ENCODE measurements around the gene IMP4. TPM values are rescaled to one million over a fixed set of nuclear protein-coding genes. Genes with fewer than 3 reads are reported as not detected.

Gene IMP4
- total RNA-seq, 1 experiment from 2014 or later, result 138 TPM

DNA sequence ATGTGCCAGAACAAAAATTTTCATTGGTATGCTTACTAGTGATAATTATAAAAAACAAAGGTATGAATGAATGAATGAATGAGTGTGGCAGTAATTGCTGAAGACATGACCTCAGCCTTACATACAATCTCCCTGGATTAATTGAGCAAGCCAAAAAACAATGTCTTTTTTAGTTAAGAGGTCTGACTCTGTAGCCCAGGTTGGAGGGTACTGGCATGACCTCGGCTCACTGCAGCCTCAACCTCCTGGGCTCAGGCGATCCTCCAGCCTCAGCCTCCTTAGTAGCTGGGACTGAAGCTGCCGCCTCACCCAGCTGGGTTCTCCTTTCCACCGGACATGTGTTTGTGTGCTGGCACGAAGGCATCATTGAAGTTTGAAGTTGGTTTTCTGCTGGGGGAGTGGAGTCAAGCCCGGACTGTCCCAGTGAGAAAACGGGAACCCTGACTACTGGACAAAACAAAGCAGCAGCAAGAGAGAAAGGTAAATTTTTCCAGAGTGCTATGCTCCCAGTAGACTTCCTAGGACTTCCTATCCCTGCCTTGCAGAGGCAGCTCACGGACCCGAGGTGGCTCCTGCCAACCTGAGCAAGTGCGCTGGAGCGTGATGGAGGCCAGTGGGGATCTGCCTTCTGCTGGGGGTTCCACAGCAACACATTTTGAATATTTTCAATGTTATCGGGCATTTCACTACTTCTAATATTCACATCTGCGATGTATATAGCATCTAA, 6.4 kb upstream of the IMP4 start:
- DNase-seq (ENCODE audit: extremely low read depth, low read depth), result no peak

DNA sequence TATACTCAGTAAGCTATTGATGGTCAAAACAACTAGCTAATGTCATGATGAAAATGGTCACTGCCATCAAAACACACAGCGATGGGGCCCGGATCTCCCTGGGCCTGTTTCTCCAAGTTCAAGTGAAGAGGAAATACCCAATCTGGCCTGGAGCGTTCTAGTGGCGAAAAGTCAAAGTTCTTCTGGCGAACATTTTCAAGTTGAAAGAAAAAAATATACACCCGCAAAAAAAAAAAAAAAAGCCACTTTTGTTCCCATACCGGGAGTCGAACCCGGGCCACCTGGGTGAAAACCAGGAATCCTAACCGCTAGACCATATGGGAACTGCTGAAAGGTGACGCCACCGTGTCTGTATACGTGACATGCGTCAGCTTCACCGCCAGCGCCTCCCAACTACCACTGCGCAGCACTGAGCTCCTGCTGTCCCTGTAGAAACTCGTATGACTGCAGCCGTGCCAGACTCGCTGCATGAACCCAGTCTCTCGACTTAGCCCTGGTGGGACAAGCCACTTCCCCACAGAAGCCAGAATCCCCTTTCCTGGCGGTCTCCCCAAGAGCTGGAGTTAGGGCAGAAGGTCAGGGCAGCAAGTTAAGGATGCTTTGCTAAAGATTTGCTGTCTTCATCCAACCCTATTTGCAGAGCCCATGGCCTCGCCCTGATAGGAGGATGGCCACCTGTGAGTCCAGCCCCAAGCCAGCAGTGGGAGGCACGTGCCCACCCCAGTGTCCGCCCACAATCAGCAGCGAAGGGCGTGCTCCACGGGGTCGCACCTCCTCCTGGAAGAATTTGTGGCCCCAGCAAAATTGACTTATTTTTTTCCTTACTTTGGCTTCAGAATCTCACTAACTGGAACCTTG, 5.6 kb upstream of the IMP4 start:
- DNase-seq (ENCODE audit: extremely low read depth, low read depth), result peak; percentile 84

DNA sequence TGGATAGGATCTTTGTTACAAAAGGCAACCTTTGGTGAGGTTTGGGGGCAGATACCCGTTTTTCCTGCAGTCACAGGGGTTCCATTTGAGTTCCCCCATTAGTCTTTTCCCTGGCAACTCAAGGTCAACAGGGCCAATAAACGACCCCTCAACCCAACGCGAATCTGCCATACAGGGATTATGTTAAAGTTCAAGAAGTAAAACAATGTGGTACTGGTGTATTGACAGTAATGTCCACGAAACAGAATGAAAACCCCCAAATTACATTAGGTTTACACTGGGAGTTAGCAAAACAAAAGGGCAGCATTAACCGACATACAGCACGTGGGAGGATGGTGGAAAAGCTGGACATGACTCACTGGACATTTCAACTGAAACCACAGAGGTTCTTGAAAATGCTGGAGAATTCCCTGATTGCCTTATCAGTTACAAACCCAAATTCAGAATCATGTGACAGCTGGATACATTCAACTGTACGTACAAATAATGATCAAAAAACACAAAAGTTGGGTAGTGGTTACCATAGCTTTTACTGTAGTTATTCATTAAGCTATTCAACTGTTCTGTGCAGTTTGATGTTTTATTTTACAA, 4.9 kb upstream of the IMP4 start:
- no peak for DNase-seq (ENCODE audit: extremely low read depth, low read depth)

DNA sequence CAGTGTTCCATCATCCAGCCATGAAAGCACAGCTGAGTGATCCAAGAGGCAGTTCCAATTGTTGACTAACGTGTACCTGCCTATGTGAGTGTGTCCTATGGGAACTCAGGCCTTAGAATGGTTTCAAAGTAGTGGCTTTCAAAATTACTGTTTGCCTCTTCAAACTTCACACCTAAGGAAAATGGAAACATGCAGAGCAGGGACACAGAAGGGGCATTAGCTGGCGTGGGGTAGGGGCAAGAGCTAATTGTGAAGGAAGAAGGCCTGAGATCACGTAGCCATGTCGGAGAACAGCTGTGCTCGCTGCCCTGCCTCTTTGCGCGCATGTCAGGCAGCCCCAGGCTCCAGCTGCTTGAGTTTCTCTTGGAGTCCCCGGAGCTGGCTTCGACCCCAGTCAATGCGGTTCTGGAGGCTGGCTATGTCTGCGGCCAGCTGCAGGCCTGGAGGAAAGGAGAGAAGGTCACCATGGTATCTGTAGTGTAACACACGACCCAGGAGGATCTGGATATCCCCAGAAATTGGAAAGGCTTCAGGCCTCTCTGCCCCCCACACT, 3.8 kb upstream of the IMP4 start:
- DNase-seq (ENCODE audit: extremely low read depth, low read depth), result no peak

DNA sequence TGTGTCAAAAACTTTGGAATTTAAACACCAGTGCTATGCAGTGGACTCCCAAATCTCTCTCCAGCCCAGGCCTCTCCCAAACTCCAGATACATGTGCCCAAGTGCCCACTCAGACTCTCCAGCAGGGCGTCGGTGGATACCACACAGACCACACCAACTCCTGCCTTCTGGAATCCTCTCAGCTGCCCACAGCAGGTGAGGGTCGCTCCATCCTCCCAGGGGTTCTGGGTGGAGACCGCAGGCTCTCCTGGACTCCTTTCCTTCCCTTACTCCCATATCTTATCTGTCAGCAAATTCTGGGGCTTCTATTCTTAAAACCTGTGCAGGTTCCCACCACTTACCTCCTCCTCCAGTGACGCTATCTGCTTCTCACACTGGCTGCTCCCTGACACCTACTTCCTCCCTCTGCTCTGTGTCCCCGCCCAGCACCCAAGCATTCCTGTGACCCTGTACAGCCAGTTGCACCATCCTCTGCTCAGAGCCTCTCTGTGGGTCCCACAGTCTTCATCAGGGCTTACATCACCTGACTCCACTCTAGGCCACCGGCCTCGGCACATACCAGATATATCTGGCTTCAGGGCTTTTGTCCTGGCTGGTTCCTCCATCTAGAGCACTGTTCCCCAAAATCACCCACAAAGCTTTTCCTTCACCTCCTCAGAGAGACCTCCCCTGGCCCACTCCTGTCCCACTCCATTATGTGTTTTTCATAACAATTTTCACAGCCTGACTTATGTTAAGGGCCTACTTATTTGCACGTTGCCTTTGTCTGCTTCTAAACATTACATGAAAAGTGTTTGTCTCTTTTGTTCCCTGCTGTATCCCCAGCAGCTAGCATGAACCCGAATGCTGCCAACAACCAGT, 2.6 kb upstream of the IMP4 start:
- DNase-seq (ENCODE audit: extremely low read depth, low read depth), result no peak

DNA sequence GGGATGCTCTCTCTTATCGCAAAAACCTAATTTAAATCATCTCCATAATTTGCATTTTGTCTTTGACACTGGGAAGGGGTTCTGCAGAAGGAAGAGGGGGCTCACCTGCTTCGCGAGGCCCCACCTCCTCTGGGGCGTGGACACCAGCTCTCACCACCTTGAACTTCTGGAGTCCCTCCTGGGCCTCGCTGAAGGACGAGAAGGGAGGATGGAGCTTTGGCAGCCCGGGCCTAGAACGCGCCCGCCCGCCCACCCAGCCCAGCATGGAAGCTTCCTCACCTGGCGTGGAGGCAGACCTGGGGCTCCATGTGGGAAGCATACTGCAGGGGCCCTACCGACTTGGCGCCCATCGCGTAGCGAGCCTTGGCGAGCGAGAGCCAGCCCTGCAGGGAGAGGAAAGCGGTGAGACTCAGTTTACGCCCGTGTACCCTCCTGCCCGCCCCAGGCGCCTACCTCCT, 1.1 kb upstream of the IMP4 start:
- no peak for DNase-seq (ENCODE audit: extremely low read depth, low read depth)

DNA sequence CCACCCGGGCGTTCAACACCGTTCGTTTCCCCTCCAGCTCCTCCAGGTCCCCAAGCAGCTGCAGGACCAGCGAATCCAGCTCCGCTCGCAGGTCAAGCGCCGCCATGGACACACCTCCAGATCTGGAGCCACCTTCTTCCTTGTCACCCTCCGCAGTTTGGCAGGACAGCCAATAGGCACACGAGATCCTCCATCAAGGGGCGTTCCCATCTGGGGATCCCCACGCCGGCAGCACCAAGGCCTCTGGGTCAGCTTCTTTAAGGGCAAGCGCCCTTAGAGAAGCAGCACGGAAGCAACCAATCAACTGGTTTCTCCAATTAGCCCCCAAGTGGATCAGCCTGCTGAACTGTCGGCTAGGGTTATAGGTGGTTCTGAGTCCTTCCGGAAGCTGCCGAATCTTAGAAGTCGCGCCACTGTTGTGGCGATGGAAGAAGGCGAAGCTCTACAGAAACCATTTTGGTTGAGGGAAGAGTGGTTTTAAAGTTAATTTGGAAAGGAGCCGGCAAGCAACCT, 621 bp upstream of the IMP4 start:
- peak; percentile 96 for DNase-seq (ENCODE audit: extremely low read depth, low read depth)

DNA sequence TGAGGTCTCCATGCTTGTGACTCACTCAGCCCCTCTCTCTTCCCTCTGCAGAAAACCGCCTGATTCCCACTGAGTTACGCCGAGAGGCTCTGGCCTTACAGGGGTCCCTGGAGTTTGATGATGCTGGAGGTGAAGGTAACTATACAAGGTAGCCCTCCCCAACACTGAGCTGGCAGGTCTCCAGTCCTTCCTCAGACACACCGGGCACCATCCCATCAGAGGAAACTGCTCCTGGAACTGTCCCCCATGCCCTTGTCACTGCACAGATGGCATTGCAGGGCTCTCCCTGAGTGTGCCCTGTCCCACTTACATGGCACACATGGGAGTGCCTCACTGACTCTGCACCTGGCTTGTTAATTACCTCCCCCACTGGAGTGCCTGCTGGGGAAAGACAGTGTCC, 1.9 kb downstream of the IMP4 start:
- DNase-seq (ENCODE audit: extremely low read depth, low read depth), result no peak

DNA sequence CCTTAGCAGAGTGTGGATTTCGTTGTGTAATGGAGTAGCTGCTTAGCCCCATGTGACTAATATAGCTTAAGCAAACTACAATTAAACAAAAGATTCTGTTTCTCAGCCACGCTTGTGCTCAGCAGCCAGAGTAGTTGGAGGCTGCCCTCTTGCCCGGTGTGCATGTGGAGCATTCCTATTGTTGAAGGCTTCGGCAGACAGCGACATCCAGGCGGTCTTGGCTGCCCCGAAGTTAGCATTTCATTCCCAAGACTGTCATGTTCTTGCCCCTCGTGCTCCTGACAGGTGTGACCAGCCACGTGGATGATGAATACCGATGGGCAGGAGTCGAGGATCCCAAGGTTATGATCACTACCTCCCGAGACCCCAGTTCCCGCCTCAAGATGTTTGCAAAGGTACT, 2.4 kb downstream of the IMP4 start:
- no peak for DNase-seq (ENCODE audit: extremely low read depth, low read depth)

DNA sequence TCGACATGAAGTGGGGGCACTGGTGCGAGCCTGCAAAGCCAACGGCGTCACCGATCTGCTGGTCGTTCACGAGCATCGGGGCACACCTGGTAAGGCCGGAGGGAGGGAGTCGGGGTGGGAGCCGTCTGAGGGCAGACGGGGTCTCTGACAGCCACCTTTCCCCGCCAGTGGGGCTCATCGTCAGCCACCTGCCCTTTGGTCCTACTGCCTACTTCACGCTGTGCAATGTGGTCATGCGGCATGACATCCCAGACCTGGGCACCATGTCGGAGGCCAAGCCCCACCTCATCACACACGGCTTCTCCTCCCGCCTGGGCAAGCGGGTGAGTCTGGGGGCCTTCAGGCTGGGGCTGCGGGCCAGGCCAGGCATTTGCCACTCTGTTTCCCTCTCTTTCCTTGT, 2.9 kb downstream of the IMP4 start:
- no peak for DNase-seq (ENCODE audit: extremely low read depth, low read depth)

DNA sequence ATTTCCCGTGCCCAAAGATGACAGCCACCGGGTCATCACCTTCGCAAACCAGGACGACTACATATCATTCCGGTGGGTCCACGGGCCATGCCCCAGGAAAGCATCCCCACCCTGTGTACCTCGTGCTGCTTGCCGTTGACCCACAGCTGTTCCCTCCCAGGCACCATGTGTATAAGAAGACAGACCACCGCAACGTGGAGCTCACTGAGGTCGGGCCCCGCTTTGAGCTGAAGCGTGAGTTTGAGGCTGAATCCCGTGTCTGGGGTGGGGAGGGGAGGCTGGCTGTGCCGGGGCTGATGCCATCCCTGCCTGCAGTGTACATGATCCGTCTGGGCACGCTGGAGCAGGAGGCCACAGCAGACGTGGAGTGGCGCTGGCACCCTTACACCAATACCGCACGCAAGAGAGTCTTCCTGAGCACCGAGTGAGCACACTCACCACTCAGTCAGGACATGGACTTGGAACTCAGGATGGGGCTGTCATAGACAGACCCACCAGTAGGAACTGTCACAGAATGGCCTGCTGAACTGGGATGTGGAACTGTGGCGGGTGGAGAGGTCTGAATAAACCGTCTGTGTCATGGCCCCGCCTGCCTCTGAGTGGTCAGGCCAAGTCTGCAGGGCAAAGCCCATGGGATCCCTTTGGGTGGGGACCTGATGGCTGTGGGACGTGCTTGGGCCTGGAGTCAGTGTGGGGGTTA, 3.5 kb downstream of the IMP4 start:
- DNase-seq (ENCODE audit: extremely low read depth, low read depth), result no peak

DNA sequence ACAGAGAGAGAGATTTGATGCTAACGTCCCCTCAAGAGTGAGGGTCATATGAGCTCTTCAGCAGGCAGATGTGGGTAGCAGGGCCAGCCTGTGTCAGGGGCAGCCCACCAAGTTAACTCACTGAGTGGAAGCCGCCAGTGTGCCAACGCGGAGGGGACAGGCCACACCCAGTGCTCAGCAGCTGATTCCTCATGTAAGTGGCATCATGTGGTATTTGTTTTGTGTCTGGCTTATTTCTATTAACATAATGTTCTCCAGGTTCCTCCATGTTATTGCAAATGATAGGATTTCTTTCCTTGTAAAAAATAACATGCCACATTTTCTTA, 4.0 kb downstream of the IMP4 start:
- DNase-seq (ENCODE audit: extremely low read depth, low read depth), result no peak

DNA sequence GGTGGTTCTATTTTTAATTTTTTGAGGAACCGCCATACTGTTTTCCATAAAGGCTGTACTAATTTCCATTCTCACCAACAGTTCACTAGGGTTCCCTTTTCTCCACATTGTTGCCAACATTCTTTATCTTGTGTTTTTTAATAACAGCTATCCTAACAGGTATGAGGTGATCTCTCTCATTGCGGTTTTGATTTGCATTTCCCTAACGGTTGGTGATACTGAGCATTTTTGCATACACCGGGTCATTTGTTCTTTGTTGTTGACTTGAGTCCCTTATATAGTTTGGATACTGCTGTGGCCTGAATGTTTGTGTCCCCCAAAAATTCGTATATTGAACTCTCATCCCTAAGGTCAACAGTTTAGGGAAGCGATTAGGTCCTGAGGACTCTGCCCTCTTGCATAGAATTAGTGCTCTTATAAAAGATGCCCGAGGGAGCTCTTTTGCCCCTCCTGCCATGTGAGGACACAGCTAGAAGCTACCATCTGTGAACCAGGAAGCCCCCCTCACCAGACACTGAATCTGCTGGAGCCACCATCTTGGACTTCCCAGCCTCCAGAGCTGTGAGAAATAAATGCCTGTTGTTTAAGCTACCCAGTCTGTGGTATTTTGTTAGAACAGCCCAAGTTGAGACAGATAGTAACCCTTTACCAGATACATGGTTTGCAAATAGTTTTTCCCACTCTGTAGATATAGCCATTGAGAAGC, 4.7 kb downstream of the IMP4 start:
- DNase-seq (ENCODE audit: extremely low read depth, low read depth), result no peak

DNA sequence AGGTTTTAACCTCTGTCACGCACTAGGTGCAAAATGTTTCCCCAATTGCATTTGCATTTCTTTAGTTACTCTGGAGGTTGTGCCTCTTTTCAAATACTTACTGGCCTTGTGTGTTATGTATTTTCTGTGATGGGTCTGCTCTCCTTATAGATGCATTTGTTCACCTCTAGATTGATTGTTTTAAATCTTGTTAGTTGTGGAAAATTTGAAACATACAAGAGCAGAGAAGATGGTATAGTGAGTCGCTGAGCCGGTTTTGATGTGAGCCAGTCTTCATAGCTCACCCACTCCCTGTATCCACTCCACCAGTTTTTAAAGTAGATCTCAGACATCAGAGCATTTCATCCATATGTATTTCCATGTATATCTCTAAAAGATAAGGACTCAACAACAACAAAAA, 6.5 kb downstream of the IMP4 start:
- no peak for DNase-seq (ENCODE audit: extremely low read depth, low read depth)

DNA sequence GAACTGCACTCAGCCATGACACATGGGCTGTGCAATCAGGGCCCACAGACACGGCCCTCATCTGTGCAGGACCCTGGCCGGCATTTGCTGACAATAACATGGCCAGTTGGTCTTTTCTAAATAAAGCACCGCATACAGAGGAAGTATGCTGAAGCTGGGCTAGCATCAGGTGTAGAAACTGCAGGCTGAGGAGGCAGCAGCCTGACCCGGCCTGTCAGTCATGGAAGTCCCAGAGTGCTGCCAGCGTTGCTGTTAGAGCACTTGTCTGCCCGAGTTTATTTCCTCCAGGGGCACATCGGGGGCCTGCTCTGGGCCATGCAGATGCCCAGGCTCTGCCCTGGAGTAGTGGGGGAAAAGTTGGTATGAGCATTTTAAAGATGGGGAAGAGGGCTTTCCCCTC, 9.0 kb downstream of the IMP4 start:
- DNase-seq (ENCODE audit: extremely low read depth, low read depth), result no peak

DNA sequence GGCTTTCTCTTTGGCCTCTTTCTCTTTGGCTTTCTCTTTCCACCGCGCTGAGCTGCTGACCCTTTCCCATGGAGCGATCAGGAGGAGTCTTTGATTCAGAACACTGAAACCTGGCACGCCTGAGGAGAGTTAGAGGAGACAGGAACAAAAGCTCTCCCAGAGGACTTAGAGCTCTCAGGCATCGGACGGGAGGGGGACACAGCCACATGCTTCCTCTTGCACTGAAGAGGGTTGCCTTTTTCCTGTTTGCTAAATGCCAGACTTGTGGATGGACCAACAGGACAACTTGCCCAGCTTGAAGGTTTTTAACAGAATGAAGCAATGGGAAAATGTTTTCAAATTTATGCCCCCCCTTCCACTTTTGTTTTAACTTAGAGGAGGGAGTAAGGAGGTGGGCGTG, 9.5 kb downstream of the IMP4 start:
- no peak for DNase-seq (ENCODE audit: extremely low read depth, low read depth)

DNA sequence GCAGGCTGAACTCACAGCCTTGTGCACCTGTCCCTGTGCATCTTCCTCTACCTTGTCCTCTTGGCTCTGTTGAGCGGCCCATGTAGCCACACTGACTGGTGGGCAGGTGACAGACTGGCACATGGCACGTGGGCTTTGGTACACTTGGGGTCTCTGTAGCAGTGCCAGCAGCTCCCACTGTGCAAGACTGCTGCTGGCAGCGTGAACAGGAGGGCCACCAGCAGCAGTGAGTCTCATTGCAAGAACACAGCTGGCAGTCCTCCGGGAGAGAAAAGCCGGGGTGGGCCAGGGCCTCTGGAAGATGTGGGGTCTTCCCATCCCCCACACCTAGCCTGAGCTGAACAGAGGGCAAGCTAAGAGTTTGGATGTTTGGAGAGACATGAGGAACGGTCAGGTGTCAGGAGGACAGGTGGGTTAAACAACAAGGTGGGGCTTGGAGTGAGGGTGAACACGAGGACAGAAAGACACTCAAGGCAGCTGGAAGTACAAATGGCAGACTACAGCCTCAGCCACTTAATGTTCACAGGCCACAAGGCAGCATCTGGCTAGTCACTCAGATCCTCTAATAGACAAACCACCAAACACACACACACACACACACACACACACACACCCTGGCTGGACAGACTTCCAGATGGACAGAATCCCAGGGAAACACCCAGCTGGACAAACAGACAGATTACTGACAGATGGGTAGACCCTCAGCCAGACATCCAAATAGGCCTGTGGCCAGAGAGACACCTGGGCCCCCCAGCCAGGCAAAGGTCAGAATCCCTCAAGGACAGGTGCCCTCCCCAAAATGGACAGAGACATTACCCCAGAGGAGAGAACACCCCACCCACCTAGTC, 10.8 kb downstream of the IMP4 start:
- no peak for DNase-seq (ENCODE audit: extremely low read depth, low read depth)

DNA sequence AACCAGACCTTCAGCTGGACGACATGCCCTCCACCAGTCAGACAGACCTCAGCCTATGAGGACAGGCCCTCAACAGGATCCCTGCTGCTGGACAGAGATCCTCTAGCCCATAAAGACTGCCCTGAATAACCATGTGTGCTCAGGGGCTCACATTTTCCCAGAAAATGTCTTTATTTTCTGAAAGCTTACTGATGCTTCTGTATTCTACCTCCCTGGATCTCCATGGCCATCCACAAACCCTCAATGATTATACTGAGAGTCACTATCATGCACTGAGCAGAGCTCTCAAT, 11.4 kb downstream of the IMP4 start:
- DNase-seq (ENCODE audit: extremely low read depth, low read depth), result no peak

All from NCI-H460 (cell line).